Measurements from ENCODE around the gene PTPRK. TPM values are rescaled to one million over a fixed set of nuclear protein-coding genes. Genes with fewer than 3 reads are reported as not detected.

Gene PTPRK
- total and polyA plus RNA-seq, 3 experiments from 2014 or later: 0.74 to 23.0 (median 21.3) TPM

DNA sequence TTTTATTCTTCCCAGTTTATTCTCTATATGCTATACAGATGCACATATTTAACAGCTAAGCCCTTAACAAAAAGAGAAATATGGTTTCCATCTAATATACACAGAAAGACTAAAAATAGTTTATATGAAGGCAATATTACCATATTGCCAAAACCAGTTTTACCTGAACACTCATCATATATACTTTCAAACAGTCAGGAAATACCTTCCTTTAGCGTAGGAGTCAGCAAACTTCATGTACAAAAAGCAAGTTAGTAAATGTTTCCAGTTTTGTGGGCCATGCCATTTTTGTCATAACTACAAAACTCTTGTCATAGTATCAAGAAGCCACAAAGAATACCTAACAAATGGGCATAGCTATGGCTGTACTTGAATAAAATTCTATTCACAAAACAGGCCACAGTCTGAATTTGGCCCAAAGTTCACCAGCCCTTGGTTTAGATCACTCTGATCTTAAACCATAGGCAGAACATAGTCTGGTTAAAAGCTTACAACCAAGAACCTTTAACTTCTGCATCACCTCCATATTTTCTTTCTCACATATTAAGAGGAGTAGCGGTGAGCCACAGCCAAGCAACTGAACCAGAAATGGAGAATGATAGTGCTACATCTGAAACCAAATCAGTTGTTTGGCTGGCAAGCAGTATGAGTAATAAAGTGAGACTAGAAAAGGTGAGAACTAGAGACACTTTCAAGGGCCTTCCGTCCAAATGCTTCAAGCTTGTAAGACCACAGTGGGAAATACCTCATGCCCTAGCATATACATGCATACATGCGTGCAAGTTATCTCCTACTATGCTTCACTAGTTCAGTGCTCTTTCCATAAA lies 116.6 kb downstream of the PTPRK start:
- H3K4me1 Mint-ChIP-seq: no peaks in the 10 kb centered on the region
- no peaks in the 10 kb centered on the region for H3K9me3 Mint-ChIP-seq
- no peaks in the 10 kb centered on the region for H3K36me3 Mint-ChIP-seq
- no peak overlapping the region for H3K27ac Mint-ChIP-seq
- no peak for DNase-seq
- POLR2A ChIA-PET: no interaction called here
- H3K27ac ChIP-seq (ENCODE audit: low read depth, low read length): no peak overlapping the region
- no peaks in the 10 kb centered on the region for H3K27me3 ChIP-seq (ENCODE audit: insufficient read depth, low read length, poor library complexity, severe bottlenecking)
- H3K9me3 ChIP-seq (ENCODE audit: low read length): no peaks in the 10 kb centered on the region
- H3K36me3 ChIP-seq (ENCODE audit: insufficient read depth, low read length): no peaks in the 10 kb centered on the region
- no peak overlapping the region for H3K4me3 Mint-ChIP-seq
- peaks cover 0 to 8% of the 10 kb centered on the region in 2 donors for H3K27me3 Mint-ChIP-seq
- H3K4me3 ChIP-seq (ENCODE audit: low read length): no peak overlapping the region
- no peaks in the 10 kb centered on the region for H3K4me1 ChIP-seq (ENCODE audit: insufficient read depth, low read length)
- CTCF ChIA-PET: no interaction called here

DNA sequence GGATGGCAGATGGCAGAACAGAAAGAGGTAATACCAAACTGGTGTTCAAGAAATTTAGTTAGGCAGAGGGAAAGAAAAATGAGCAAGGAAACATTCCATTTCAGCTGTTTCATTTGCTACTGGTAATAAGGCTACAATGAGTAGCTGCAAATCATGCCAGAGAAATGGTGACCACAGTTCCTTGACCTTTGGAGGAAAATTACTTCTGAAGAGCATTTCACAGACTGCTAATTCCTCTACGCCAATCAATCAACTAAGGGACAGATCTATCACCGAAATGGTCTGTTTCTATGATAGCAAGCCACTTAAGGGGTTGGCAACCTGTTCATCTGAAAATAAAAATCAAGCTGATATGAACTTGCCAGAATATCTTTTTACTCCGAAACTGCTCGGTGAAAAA lies 119.5 kb downstream of the PTPRK start:
- no peaks in the 10 kb centered on the region for H3K4me1 ChIP-seq (ENCODE audit: insufficient read depth, low read length)
- Mint-ChIP-seq H3K27me3 (peaks cover 1 to 12% of the 10 kb centered on the region in 2 donors), H3K36me3 (peaks cover 0 to 2% (median 0%) of the 10 kb centered on the region in 3 donors), H3K4me3 (no peak overlapping the region), H3K4me1 (no peaks in the 10 kb centered on the region), H3K9me3 (no peaks in the 10 kb centered on the region), H3K27ac (no peak overlapping the region)
- H3K27me3 ChIP-seq (ENCODE audit: insufficient read depth, low read length, poor library complexity, severe bottlenecking): no peaks in the 10 kb centered on the region
- no peak overlapping the region for H3K4me3 ChIP-seq (ENCODE audit: low read length)
- H3K9me3 ChIP-seq (ENCODE audit: low read length): no peaks in the 10 kb centered on the region
- no peak overlapping the region for H3K27ac ChIP-seq (ENCODE audit: low read depth, low read length)
- H3K36me3 ChIP-seq (ENCODE audit: insufficient read depth, low read length): no peaks in the 10 kb centered on the region
- no peak for DNase-seq
- CTCF ChIA-PET: no interaction called here
- POLR2A ChIA-PET: no interaction called here

DNA sequence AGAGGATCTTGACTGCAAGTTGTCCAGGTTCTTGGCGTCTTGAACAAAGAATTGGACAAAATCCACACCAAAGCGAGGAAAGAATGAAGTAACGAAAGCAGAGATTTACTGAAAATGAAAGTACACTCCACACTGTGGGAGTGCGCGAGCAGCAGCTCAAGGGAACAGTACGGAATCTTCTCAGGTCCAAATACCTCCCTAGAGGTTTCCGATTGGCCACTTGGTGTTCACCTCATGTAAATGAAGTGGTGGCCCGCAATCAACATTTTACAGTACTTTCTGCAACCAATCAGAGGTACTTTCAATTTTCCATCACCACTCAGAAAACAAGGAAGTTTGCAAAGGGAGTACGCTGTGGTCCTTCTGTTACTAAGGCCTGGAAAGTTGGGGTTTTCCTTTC lies 122.4 kb downstream of the PTPRK start:
- Mint-ChIP-seq H3K9me3 (no peaks in the 10 kb centered on the region), H3K4me1 (no peaks in the 10 kb centered on the region), H3K4me3 (no peak overlapping the region), H3K36me3 (peaks cover 0 to 2% (median 0%) of the 10 kb centered on the region in 3 donors), H3K27ac (no peak overlapping the region), H3K27me3 (peaks cover 1 to 12% of the 10 kb centered on the region in 2 donors)
- Histone ChIP-seq H3K9me3 (ENCODE audit: low read length) (no peaks in the 10 kb centered on the region), H3K36me3 (ENCODE audit: insufficient read depth, low read length) (no peaks in the 10 kb centered on the region), H3K4me1 (ENCODE audit: insufficient read depth, low read length) (no peaks in the 10 kb centered on the region), H3K27me3 (ENCODE audit: insufficient read depth, low read length, poor library complexity, severe bottlenecking) (no peaks in the 10 kb centered on the region), H3K4me3 (ENCODE audit: low read length) (no peak overlapping the region), H3K27ac (ENCODE audit: low read depth, low read length) (no peak overlapping the region)
- CTCF ChIA-PET: no interaction called here
- POLR2A ChIA-PET: no interaction called here
- DNase-seq: no peak

DNA sequence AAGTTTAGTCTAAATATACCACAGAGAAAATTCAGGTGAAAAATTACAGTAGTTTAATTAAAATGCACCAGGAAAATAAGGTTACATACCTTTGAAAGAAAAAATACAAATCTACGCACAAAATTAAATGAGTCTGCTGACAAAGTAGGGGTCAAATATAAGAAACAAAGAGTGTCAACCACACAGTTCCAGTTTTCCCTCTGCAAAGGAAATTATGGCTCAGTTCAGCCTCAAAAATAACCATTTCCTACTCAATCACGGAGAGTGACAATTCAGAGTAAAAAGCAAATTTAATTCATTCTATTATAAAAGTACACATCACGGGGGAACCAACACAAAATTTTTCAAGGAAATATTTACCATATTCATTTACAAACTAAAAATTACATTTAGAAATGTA lies 124.8 kb downstream of the PTPRK start:
- Mint-ChIP-seq H3K9me3 (no peaks in the 10 kb centered on the region), H3K4me1 (no peaks in the 10 kb centered on the region), H3K27me3 (peaks cover 1 to 6% of the 10 kb centered on the region in 2 donors), H3K36me3 (peaks cover 0 to 2% (median 0%) of the 10 kb centered on the region in 3 donors), H3K4me3 (no peak overlapping the region), H3K27ac (no peak overlapping the region)
- H3K36me3 ChIP-seq (ENCODE audit: insufficient read depth, low read length): no peaks in the 10 kb centered on the region
- no peaks in the 10 kb centered on the region for H3K27me3 ChIP-seq (ENCODE audit: insufficient read depth, low read length, poor library complexity, severe bottlenecking)
- DNase-seq: no peak
- POLR2A ChIA-PET: no interaction called here
- no peaks in the 10 kb centered on the region for H3K9me3 ChIP-seq (ENCODE audit: low read length)
- no peak overlapping the region for H3K4me3 ChIP-seq (ENCODE audit: low read length)
- no peaks in the 10 kb centered on the region for H3K4me1 ChIP-seq (ENCODE audit: insufficient read depth, low read length)
- CTCF ChIA-PET: no interaction called here
- H3K27ac ChIP-seq (ENCODE audit: low read depth, low read length): no peak overlapping the region

DNA sequence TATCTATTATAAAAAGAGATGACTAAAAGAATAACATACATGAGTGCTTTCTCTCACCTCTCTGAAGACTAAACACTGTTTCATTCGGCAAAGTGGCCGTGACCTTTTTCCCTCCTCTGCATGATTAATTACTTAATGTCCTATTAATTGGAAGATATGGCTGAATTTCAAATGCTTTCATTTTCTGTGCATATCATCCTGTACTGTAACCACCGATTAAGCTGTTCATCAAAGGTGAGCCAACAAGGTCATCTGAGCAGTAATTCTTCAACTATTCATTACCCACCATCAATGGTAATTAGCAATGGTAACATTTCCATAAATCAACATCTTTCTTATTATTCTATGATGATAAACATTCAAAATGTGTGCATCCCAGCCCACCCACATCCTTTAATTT lies 125.2 kb downstream of the PTPRK start:
- DNase-seq: no peak
- Histone ChIP-seq H3K27me3 (ENCODE audit: insufficient read depth, low read length, poor library complexity, severe bottlenecking) (no peaks in the 10 kb centered on the region), H3K27ac (ENCODE audit: low read depth, low read length) (no peak overlapping the region), H3K9me3 (ENCODE audit: low read length) (no peaks in the 10 kb centered on the region), H3K36me3 (ENCODE audit: insufficient read depth, low read length) (no peaks in the 10 kb centered on the region), H3K4me3 (ENCODE audit: low read length) (no peak overlapping the region), H3K4me1 (ENCODE audit: insufficient read depth, low read length) (no peaks in the 10 kb centered on the region)
- H3K27ac Mint-ChIP-seq: no peak overlapping the region
- POLR2A ChIA-PET: no interaction called here
- CTCF ChIA-PET: no interaction called here
- H3K4me1 Mint-ChIP-seq: no peaks in the 10 kb centered on the region
- no peaks in the 10 kb centered on the region for H3K9me3 Mint-ChIP-seq
- H3K36me3 Mint-ChIP-seq: peaks cover 0 to 2% (median 0%) of the 10 kb centered on the region in 3 donors
- peaks cover 1 to 6% of the 10 kb centered on the region in 2 donors for H3K27me3 Mint-ChIP-seq
- H3K4me3 Mint-ChIP-seq: no peak overlapping the region

DNA sequence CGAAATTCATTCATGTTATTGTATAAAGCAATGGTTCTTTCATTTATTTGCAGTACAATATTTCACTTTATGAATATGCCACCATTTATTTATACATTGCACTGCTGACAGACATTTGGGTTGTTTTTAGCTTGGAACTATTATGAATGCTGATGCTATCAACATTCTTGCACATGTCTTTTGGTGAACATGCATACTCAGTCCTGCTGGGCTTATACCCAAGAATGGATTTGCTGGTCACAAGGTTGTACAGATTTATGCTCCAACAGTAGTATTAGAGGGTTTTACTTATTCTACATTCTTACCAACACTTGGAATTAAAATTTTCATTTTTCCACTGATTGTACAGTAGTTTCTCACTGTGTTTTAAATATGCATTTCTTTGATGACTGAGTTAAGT lies 126.2 kb downstream of the PTPRK start:
- no peak overlapping the region for H3K4me3 Mint-ChIP-seq
- no peak for DNase-seq
- ChIA-PET CTCF (no interaction called here), POLR2A (no interaction called here)
- peaks cover 0 to 2% (median 0%) of the 10 kb centered on the region in 3 donors for H3K36me3 Mint-ChIP-seq
- Histone ChIP-seq H3K36me3 (ENCODE audit: insufficient read depth, low read length) (no peaks in the 10 kb centered on the region), H3K4me1 (ENCODE audit: insufficient read depth, low read length) (no peaks in the 10 kb centered on the region), H3K27ac (ENCODE audit: low read depth, low read length) (no peak overlapping the region), H3K9me3 (ENCODE audit: low read length) (no peaks in the 10 kb centered on the region), H3K4me3 (ENCODE audit: low read length) (no peak overlapping the region), H3K27me3 (ENCODE audit: insufficient read depth, low read length, poor library complexity, severe bottlenecking) (no peaks in the 10 kb centered on the region)
- H3K9me3 Mint-ChIP-seq: no peaks in the 10 kb centered on the region
- no peaks in the 10 kb centered on the region for H3K4me1 Mint-ChIP-seq
- H3K27ac Mint-ChIP-seq: no peak overlapping the region
- H3K27me3 Mint-ChIP-seq: peaks cover 1 to 6% of the 10 kb centered on the region in 2 donors

DNA sequence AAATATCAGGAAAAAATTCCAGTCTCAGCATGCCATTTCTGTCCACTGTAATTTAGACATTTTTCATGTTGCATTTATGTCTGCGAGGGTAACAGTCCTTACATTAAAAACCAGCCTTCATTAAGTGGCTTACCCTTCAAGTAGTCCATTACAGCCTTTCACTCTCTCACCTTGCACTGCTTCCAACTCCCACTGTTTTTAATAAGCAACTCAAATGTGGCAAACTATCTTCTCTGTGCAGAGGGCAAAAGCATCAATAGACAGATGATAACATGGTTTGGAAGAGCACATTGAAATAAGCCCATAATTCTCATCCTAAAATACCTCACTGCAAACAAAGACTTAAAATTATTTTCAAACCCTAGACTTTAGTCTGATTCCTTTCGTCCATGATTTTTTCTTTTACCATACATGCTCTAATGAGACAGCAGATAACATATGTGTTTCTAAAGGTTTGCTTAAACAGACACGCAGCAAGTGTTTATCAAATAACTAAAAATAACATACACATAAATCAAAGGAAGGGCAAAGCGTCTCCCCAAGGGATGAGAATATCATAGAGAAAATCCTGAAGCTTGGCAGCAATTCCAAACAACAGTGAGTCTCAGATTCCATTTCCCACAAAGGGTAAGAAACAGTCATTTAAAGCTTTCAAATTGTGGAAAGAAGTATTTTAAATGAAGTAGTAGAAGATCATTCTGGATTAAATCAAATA lies 130.4 kb downstream of the PTPRK start:
- Mint-ChIP-seq H3K9me3 (no peaks in the 10 kb centered on the region), H3K27me3 (no peaks in the 10 kb centered on the region), H3K36me3 (no peaks in the 10 kb centered on the region), H3K4me1 (no peaks in the 10 kb centered on the region), H3K4me3 (no peak overlapping the region), H3K27ac (no peak overlapping the region)
- Histone ChIP-seq H3K9me3 (ENCODE audit: low read length) (no peaks in the 10 kb centered on the region), H3K4me3 (ENCODE audit: low read length) (no peak overlapping the region), H3K27ac (ENCODE audit: low read depth, low read length) (no peak overlapping the region), H3K27me3 (ENCODE audit: insufficient read depth, low read length, poor library complexity, severe bottlenecking) (no peaks in the 10 kb centered on the region), H3K36me3 (ENCODE audit: insufficient read depth, low read length) (no peaks in the 10 kb centered on the region), H3K4me1 (ENCODE audit: insufficient read depth, low read length) (no peaks in the 10 kb centered on the region)
- CTCF ChIA-PET: no interaction called here
- POLR2A ChIA-PET: no interaction called here
- DNase-seq: no peak

DNA sequence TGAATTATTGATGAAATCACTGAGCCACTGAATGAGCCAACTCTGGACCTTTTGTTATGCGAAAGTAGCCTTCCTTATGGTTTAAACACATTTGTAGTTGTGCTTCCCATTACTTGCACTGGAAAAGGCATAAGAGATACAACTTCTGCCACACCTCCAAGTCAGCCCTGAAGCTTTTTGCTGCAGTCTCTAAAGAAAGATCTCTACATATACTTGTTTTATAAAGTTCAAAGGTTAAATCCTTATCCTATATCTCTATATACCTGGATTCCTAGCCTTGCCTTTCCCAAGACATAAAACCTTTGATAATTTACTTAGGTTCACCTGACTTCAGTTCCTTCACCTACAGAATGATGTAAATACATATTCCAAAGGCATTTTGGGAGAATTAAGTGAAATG lies 132.0 kb downstream of the PTPRK start:
- ChIA-PET CTCF (no interaction called here), POLR2A (no interaction called here)
- Histone ChIP-seq H3K27ac (ENCODE audit: low read depth, low read length) (no peak overlapping the region), H3K36me3 (ENCODE audit: insufficient read depth, low read length) (no peaks in the 10 kb centered on the region), H3K9me3 (ENCODE audit: low read length) (no peaks in the 10 kb centered on the region), H3K4me1 (ENCODE audit: insufficient read depth, low read length) (no peaks in the 10 kb centered on the region), H3K27me3 (ENCODE audit: insufficient read depth, low read length, poor library complexity, severe bottlenecking) (no peaks in the 10 kb centered on the region), H3K4me3 (ENCODE audit: low read length) (no peak overlapping the region)
- DNase-seq: no peak
- Mint-ChIP-seq H3K4me3 (no peak overlapping the region), H3K36me3 (no peaks in the 10 kb centered on the region), H3K27me3 (no peaks in the 10 kb centered on the region), H3K27ac (no peak overlapping the region), H3K9me3 (no peaks in the 10 kb centered on the region), H3K4me1 (no peaks in the 10 kb centered on the region)

Data from CD8-positive, alpha-beta memory T cell (primary cell).